ENCODE results near the gene PDZRN4. TPM values are rescaled to one million over a fixed set of nuclear protein-coding genes. Genes with fewer than 3 reads are reported as not detected.

The PDZRN4 gene
- polyA plus RNA-seq, 1 donor from 2014 or later = 46.7 TPM

DNA sequence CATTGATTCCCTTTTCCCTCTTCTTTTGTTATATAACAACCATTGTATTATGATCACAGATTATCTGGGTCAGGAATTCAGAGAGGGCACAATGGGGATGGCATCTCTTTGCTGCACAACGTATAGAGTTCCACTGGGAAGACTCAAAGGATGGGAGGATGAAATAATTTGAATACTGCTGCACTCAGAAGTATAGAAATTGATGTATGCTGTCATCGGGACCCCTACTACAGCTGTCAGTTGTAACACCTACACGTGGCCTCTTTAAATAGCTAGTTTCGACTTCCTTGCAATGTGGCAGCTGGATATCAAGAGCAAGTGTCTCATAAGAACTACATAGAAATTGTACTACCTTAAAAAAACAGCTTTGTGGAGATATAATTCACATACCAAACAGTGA, 408.1 kb downstream of the PDZRN4 start:
- Histone ChIP-seq H3K27ac (ENCODE audit: low read length) (peak overlapping the region; percentile 72), H3K9ac (ENCODE audit: low read length) (no peak overlapping the region), H3K9me3 (ENCODE audit: low read length) (no peaks in the 10 kb centered on the region), H3K4me3 (ENCODE audit: low read length) (no peak overlapping the region), H3K9me2 (ENCODE audit: insufficient read depth, low read length) (no peaks in the 10 kb centered on the region), H3K79me2 (replicated peaks; ENCODE audit: insufficient read depth, low read length) (no peaks in the 10 kb centered on the region), H3K4me2 (ENCODE audit: low read length) (peak overlapping the region; percentile 1), H4K20me1 (ENCODE audit: insufficient read depth) (no peaks in the 10 kb centered on the region), H3F3A (ENCODE audit: insufficient read depth, low read length, poor library complexity, severe bottlenecking) (peaks cover 3% of the 10 kb centered on the region), H2AFZ (ENCODE audit: low read depth, low read length) (no peak overlapping the region), H3K36me3 (ENCODE audit: insufficient read depth, low read length) (no peaks in the 10 kb centered on the region), H3K27me3 (ENCODE audit: insufficient read depth, low read depth, low read length) (no peaks in the 10 kb centered on the region)
- TF ChIP-seq MXI1 (conservative IDR thresholded peaks at IDR 0.05; ENCODE audit: poor library complexity, severe bottlenecking) (peak; percentile 53), EP300 (conservative IDR thresholded peaks at IDR 0.05; ENCODE audit: poor library complexity, severe bottlenecking) (peak; percentile 70), SMC3 (conservative IDR thresholded peaks at IDR 0.05; ENCODE audit: poor library complexity) (no peak), EZH2 (IDR thresholded peaks at IDR 0.05; ENCODE audit: borderline replicate concordance, insufficient read depth, low read length, poor library complexity, severe bottlenecking) (no peak), POLR2AphosphoS5 (IDR thresholded peaks at IDR 0.05) (peak; percentile 45), RAD21 (conservative IDR thresholded peaks at IDR 0.05) (no peak)
- TF ChIP-seq, protein P1, sequence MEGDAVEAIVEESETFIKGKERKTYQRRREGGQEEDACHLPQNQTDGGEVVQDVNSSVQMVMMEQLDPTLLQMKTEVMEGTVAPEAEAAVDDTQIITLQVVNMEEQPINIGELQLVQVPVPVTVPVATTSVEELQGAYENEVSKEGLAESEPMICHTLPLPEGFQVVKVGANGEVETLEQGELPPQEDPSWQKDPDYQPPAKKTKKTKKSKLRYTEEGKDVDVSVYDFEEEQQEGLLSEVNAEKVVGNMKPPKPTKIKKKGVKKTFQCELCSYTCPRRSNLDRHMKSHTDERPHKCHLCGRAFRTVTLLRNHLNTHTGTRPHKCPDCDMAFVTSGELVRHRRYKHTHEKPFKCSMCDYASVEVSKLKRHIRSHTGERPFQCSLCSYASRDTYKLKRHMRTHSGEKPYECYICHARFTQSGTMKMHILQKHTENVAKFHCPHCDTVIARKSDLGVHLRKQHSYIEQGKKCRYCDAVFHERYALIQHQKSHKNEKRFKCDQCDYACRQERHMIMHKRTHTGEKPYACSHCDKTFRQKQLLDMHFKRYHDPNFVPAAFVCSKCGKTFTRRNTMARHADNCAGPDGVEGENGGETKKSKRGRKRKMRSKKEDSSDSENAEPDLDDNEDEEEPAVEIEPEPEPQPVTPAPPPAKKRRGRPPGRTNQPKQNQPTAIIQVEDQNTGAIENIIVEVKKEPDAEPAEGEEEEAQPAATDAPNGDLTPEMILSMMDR (IDR thresholded peaks at IDR 0.05; ENCODE audit: poor library complexity, severe bottlenecking) = no peak
- TF ChIP-seq, protein P2, sequence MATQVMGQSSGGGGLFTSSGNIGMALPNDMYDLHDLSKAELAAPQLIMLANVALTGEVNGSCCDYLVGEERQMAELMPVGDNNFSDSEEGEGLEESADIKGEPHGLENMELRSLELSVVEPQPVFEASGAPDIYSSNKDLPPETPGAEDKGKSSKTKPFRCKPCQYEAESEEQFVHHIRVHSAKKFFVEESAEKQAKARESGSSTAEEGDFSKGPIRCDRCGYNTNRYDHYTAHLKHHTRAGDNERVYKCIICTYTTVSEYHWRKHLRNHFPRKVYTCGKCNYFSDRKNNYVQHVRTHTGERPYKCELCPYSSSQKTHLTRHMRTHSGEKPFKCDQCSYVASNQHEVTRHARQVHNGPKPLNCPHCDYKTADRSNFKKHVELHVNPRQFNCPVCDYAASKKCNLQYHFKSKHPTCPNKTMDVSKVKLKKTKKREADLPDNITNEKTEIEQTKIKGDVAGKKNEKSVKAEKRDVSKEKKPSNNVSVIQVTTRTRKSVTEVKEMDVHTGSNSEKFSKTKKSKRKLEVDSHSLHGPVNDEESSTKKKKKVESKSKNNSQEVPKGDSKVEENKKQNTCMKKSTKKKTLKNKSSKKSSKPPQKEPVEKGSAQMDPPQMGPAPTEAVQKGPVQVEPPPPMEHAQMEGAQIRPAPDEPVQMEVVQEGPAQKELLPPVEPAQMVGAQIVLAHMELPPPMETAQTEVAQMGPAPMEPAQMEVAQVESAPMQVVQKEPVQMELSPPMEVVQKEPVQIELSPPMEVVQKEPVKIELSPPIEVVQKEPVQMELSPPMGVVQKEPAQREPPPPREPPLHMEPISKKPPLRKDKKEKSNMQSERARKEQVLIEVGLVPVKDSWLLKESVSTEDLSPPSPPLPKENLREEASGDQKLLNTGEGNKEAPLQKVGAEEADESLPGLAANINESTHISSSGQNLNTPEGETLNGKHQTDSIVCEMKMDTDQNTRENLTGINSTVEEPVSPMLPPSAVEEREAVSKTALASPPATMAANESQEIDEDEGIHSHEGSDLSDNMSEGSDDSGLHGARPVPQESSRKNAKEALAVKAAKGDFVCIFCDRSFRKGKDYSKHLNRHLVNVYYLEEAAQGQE (IDR thresholded peaks at IDR 0.05; ENCODE audit: borderline replicate concordance) = peak; percentile 52

DNA sequence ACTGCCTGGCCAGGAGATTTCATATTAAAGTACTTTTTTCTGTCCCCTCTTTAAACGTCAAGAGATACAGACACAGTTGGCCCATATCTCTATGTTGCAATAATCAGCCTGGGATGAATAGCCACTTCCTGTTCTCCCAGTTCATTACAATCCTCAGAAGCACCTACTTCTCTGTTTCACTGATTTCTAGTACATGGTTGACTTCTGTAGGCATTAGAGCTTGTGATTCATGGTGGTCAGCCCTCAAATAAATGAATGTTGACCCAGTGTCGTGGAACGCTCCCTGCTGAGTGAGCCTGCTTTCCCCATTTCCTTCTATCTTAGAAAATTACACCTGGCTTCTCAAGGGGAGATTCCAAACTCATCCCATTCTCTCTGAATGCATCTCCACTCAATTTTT, 416.7 kb downstream of the PDZRN4 start:
- TF ChIP-seq POLR2AphosphoS5 (IDR thresholded peaks at IDR 0.05) (no peak), RAD21 (conservative IDR thresholded peaks at IDR 0.05) (no peak)
- TF ChIP-seq, protein P2 (IDR thresholded peaks at IDR 0.05; ENCODE audit: borderline replicate concordance) = no peak
- Histone ChIP-seq H2AFZ (ENCODE audit: low read depth, low read length) (no peak overlapping the region), H3K4me2 (ENCODE audit: low read length) (no peak overlapping the region)

More for the DNA sequence above, 416.7 kb downstream of the PDZRN4 start:
- no peak overlapping the region for H3K4me3 ChIP-seq (ENCODE audit: low read length)
- H3K9ac ChIP-seq (ENCODE audit: low read length) = no peak overlapping the region
- H3K9me3 ChIP-seq (ENCODE audit: low read length) = no peaks in the 10 kb centered on the region
- H3K79me2 ChIP-seq (replicated peaks; ENCODE audit: insufficient read depth, low read length) = no peaks in the 10 kb centered on the region
- no peaks in the 10 kb centered on the region for H3K36me3 ChIP-seq (ENCODE audit: insufficient read depth, low read length)
- no peaks in the 10 kb centered on the region for H4K20me1 ChIP-seq (ENCODE audit: insufficient read depth)
- H3K9me2 ChIP-seq (ENCODE audit: insufficient read depth, low read length) = no peaks in the 10 kb centered on the region
- no peaks in the 10 kb centered on the region for H3F3A ChIP-seq (ENCODE audit: insufficient read depth, low read length, poor library complexity, severe bottlenecking)
- no peak overlapping the region for H3K27ac ChIP-seq (ENCODE audit: low read length)
- H3K27me3 ChIP-seq (ENCODE audit: insufficient read depth, low read depth, low read length) = no peaks in the 10 kb centered on the region
